DOHH2 (cell line): Measurements from ENCODE around the gene C11orf65.

Experiments used
- H3F3A ChIP-seq: fragments of 200-600 bp; sonication (generic), shearing (Covaris generic); 2 replicates; pipeline ENCODE4 v1.6.0; 2016; ENCODE audit warnings: antibody characterized with exemption, mild to moderate bottlenecking; ENCODE audit not compliant: control insufficient read depth, insufficient read depth
- H3K27ac ChIP-seq: fragments of 200-600 bp; sonication (generic); 2 replicates; pipeline ENCODE4 v1.5.1; 2014; ENCODE audit warnings: low read depth, mild to moderate bottlenecking, low read length, moderate library complexity
- H3K27me3 ChIP-seq: fragments of 200-600 bp; sonication (generic); 2 replicates; pipeline ENCODE4 v1.6.1; 2014; ENCODE audit warnings: mild to moderate bottlenecking, low read length, mixed read lengths; ENCODE audit not compliant: control insufficient read depth
- H3K36me3 ChIP-seq: fragments of 200-600 bp; sonication (generic); 2 replicates; pipeline ENCODE4 v1.6.1; 2014; ENCODE audit warnings: mild to moderate bottlenecking, low read length, moderate library complexity, mixed read lengths; ENCODE audit not compliant: control insufficient read depth
- H3K4me1 ChIP-seq: fragments of 200-600 bp; sonication (generic); 2 replicates; pipeline ENCODE4 v1.6.1; 2014; ENCODE audit warnings: mild to moderate bottlenecking, low read length, mixed read lengths; ENCODE audit not compliant: control insufficient read depth
- H3K4me2 ChIP-seq: fragments of 200-600 bp; sonication (generic); 2 replicates; pipeline ENCODE4 v1.6.0; 2014; ENCODE audit warnings: mild to moderate bottlenecking, low read length, moderate library complexity
- H3K4me3 ChIP-seq: fragments of 200-600 bp; sonication (generic); 2 replicates; pipeline ENCODE4 v1.5.1; 2014; ENCODE audit warnings: mild to moderate bottlenecking, low read length, mixed read lengths
- H3K79me2 ChIP-seq: fragments of 200-600 bp; sonication (generic); 2 replicates; pipeline ENCODE4 v1.6.1; 2014; ENCODE audit warnings: mild to moderate bottlenecking, low read length, mixed read lengths; ENCODE audit not compliant: control insufficient read depth
- H3K9me2 ChIP-seq: fragments of 200-600 bp; sonication (generic); replicated peaks from 2 replicates; pipeline ENCODE4 v1.6.1; 2014; ENCODE audit warnings: mild to moderate bottlenecking, low read length, mixed read lengths; ENCODE audit not compliant: control insufficient read depth
- H3K9me3 ChIP-seq: fragments of 200-600 bp; sonication (generic); 2 replicates; pipeline ENCODE4 v1.6.1; 2014; ENCODE audit warnings: antibody characterized with exemption, low read length, mixed read lengths; ENCODE audit not compliant: control insufficient read depth, insufficient read depth
- H4K20me1 ChIP-seq: fragments of 200-600 bp; sonication (generic); 2 replicates; pipeline ENCODE4 v1.6.0; 2014; ENCODE audit warnings: low read depth, mild to moderate bottlenecking, antibody characterized with exemption, low read length, moderate library complexity; ENCODE audit not compliant: control insufficient read depth, insufficient read depth
- EZH2phosphoT487 ChIP-seq: fragments of 200-600 bp; sonication (generic); IDR thresholded peaks from 2 replicates; pipeline ENCODE4 v1.6.1; 2017; ENCODE audit warnings: borderline replicate concordance, mild to moderate bottlenecking, antibody characterized with exemption, low read length, moderate library complexity, mixed read lengths
- TF ChIP-seq, protein P1 (sequence below): fragments of 200-600 bp; sonication (generic); IDR thresholded peaks from one replicate; pipeline ENCODE4 v1.5.1; 2014; ENCODE audit warnings: antibody characterized with exemption, mild to moderate bottlenecking, low read depth, low read length; ENCODE audit not compliant: poor library complexity, severe bottlenecking

C11orf65 gene

DNA sequence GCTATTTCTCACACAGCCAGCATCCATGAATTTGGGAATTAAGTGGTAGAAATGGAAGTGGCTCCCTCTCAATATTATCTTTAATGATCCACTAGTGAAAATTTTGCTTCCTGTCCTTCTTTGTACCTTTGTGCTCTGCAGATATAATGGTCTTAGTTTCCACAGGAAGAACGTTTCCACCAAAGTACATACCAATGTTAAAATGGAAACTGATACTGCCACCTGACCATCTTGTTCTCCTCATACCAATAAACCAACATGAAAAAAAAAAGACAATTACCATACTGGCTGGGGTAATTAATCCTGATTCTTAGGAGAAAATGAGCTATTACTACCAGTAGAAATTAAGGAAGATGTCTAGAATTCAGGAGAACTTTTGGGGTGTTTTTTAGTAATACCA lies 32.3 kb downstream of the C11orf65 start:
- no peak overlapping the region for H3K4me2 ChIP-seq
- no peak overlapping the region for H3K27ac ChIP-seq
- H3F3A ChIP-seq: no peaks in the 10 kb centered on the region
- no peaks in the 10 kb centered on the region for H3K4me1 ChIP-seq
- H3K79me2 ChIP-seq: no peaks in the 10 kb centered on the region
- TF ChIP-seq, protein P1, sequence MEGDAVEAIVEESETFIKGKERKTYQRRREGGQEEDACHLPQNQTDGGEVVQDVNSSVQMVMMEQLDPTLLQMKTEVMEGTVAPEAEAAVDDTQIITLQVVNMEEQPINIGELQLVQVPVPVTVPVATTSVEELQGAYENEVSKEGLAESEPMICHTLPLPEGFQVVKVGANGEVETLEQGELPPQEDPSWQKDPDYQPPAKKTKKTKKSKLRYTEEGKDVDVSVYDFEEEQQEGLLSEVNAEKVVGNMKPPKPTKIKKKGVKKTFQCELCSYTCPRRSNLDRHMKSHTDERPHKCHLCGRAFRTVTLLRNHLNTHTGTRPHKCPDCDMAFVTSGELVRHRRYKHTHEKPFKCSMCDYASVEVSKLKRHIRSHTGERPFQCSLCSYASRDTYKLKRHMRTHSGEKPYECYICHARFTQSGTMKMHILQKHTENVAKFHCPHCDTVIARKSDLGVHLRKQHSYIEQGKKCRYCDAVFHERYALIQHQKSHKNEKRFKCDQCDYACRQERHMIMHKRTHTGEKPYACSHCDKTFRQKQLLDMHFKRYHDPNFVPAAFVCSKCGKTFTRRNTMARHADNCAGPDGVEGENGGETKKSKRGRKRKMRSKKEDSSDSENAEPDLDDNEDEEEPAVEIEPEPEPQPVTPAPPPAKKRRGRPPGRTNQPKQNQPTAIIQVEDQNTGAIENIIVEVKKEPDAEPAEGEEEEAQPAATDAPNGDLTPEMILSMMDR: no peak
- TF ChIP-seq EZH2phosphoT487: no peak
- no peaks in the 10 kb centered on the region; the same call in 1 of the 2 replicates for H3K9me3 ChIP-seq
- H3K4me3 ChIP-seq: no peak overlapping the region
- H3K9me2 ChIP-seq: no peaks in the 10 kb centered on the region
- H4K20me1 ChIP-seq: no peaks in the 10 kb centered on the region
- H3K36me3 ChIP-seq: no peaks in the 10 kb centered on the region
- H3K27me3 ChIP-seq: no peaks in the 10 kb centered on the region; the same call in 1 of the 2 replicates

DNA sequence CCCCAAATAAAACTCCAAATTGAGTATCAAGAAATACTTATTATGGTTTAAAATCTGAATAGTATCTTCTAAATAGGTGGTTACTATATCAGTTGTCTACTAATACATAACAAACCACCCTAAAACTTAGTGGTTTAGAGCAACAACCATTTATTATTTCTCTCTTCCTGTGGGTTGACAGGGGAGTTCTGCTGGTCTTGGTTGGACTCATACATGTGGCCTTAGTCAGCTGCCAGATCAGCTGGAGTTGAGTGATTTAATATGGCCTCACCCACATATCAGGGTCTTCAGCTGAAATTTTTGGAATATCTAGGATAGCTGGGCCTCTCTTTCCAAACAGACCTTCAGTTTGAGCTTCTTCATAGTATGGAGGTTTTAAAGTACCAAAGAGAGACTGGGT lies 34.5 kb downstream of the C11orf65 start:
- no peaks in the 10 kb centered on the region for H4K20me1 ChIP-seq
- no peaks in the 10 kb centered on the region for H3K4me1 ChIP-seq
- no peak overlapping the region for H3K27ac ChIP-seq
- H3K36me3 ChIP-seq: no peaks in the 10 kb centered on the region
- no peak overlapping the region for H3K4me2 ChIP-seq
- H3K9me2 ChIP-seq: no peaks in the 10 kb centered on the region
- H3K79me2 ChIP-seq: no peaks in the 10 kb centered on the region
- H3K27me3 ChIP-seq: no peaks in the 10 kb centered on the region; the same call in 1 of the 2 replicates
- no peak overlapping the region for H3K4me3 ChIP-seq
- TF ChIP-seq, protein P1: no peak
- TF ChIP-seq EZH2phosphoT487: no peak
- H3F3A ChIP-seq: no peaks in the 10 kb centered on the region
- no peaks in the 10 kb centered on the region; the same call in 1 of the 2 replicates for H3K9me3 ChIP-seq

DNA sequence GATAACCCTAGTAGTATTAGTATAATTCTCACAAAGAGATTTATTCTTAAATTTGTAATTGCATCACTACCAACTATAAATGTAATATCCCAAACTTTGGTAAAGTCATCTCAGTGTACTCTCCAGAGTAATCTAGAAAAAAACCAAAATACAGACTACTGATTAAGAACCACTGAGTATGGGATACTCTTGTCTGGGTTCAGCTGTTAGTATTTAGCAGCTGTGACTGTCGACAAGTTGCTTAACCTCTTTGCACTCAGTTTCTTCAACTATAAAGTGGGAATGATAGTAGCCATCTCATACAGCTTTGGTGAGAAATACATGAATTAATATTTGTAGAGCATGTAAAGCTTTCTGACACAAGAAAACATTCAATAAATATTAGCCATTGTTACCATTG lies 35.3 kb downstream of the C11orf65 start:
- Histone ChIP-seq H3K9me2 (no peaks in the 10 kb centered on the region), H3K79me2 (no peaks in the 10 kb centered on the region), H4K20me1 (no peaks in the 10 kb centered on the region), H3K27ac (no peak overlapping the region), H3K36me3 (no peaks in the 10 kb centered on the region), H3K4me2 (no peak overlapping the region), H3K9me3 (no peaks in the 10 kb centered on the region; the same call in 1 of the 2 replicates), H3K27me3 (no peaks in the 10 kb centered on the region; the same call in 1 of the 2 replicates), H3K4me3 (no peak overlapping the region), H3K4me1 (no peaks in the 10 kb centered on the region), H3F3A (no peaks in the 10 kb centered on the region)
- TF ChIP-seq EZH2phosphoT487: no peak

DNA sequence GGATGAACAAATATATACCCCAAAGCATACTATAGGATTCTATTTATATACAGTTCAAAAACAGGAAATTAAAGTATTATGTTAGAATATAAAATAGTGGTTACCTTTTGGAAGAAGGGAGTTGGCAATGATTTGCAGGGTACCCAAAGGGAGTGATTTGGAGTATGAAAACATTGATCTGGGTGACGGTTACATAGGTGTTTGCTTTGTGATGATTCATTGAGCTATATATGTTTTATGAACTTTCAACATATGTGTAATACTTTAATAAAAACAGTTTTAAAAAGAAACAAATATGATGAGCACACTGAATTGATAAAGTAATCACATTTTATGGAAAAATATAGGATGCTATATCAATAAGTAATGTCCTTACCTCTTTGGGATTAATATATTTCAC lies 36.0 kb downstream of the C11orf65 start:
- Histone ChIP-seq H3K4me3 (no peak overlapping the region), H4K20me1 (no peaks in the 10 kb centered on the region), H3K27ac (no peak overlapping the region), H3K4me1 (no peaks in the 10 kb centered on the region), H3K36me3 (no peaks in the 10 kb centered on the region), H3K27me3 (no peaks in the 10 kb centered on the region; the same call in 1 of the 2 replicates), H3K79me2 (no peaks in the 10 kb centered on the region), H3K4me2 (no peak overlapping the region), H3K9me2 (no peaks in the 10 kb centered on the region), H3F3A (no peaks in the 10 kb centered on the region), H3K9me3 (no peaks in the 10 kb centered on the region; the same call in 1 of the 2 replicates)
- TF ChIP-seq EZH2phosphoT487: no peak
- TF ChIP-seq, protein P1: no peak
